ENCODE data around the gene USO1.
"Not testable (repeated sequence)": the region's sequence is repeated elsewhere in the genome, so short reads cannot be mapped to it uniquely, and the experiment has no call there.

The USO1 gene

DNA sequence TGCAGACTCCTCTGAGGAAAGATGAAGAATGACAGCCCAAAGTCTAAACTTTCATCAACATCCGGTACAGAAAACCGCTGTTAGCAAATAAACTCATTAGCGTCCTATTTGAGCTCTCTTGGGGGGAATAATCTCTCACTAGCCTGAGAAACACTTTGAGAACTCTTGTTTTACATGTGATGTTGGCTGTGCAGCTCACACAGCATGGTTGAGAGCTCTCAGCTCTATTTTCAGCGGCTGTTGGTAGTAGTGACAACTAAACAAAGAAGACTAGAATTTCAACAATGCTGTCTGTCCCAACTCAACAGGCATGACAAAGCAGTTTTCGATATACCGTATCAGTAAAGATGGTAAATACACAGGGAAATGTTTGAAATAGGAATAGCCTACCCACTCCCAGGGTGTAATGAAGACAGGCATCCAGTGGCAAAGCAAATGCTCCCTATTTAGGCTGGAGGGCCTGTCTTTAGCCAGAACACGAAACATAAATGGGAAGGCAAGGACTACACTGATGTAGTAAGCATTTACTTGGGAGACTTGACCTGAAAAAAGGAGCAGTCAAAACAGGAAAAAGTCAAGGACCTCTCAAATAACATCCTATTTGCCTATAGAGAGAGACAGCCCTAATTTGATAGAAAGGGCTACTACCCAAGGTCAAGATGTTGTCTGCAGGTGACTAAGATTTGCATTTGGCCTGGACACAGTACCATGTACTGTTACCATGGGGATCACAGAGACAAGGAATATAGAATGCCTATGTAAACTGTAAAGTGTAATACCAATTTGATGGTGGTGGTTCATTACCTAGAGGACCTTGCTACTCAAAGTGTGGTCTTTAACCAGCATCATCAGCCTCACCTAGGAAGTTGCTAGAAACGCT lies 117.5 kb downstream of the USO1 start:
- DNase-seq (ENCODE audit: low read depth in 2 of 2): no peak

DNA sequence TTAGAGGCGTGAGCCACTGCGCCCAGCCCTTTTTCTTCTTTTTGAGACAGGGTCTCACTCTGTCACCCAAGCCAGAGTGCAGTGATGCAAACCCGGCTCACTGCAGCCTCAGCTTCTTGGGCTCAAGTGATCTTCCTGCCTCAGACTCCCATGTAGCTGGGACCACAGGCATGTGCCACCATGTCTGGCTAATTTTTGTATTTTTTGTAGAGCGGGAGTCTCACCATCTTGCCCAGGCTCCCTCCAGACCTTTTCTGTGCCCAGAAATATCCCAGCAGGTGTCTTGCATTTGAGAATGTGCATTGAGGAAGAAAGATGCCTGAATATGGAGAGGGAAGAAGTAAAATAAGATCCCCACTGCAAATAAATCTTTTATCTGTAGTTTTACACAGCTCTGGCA lies 119.2 kb downstream of the USO1 start:
- DNase-seq (ENCODE audit: low read depth in 2 of 2): no peak

DNA sequence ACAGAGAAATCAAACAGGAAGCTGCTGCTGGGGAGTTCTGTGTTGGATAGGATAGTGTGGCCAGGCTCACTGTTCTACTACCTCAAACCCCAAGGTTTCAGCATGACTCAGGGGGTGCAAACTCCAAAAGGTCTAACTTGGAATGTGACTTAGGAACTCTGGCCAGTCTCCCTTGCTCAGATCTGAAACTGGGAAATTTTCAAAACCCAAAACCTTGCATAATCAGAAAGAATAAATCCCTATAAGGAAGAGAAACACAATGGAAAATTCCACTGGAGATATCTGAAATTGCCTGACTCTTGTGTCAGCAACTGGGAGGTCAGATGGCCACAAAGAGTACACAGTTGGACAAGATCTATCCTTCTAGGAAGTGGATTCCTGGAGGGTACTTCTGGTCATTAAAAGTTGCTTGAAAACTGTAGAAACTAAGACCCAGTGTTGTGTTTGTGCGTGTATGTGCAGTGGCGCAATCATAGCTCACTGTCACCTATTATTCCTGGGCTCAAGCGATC lies 119.8 kb downstream of the USO1 start:
- DNase-seq (ENCODE audit: low read depth in 2 of 2): no peak

GRCh38 chr4:75845992-75846391 lies 121.6 kb downstream of the USO1 start:
- DNase-seq (ENCODE audit: low read depth in 2 of 2): no peak

DNA sequence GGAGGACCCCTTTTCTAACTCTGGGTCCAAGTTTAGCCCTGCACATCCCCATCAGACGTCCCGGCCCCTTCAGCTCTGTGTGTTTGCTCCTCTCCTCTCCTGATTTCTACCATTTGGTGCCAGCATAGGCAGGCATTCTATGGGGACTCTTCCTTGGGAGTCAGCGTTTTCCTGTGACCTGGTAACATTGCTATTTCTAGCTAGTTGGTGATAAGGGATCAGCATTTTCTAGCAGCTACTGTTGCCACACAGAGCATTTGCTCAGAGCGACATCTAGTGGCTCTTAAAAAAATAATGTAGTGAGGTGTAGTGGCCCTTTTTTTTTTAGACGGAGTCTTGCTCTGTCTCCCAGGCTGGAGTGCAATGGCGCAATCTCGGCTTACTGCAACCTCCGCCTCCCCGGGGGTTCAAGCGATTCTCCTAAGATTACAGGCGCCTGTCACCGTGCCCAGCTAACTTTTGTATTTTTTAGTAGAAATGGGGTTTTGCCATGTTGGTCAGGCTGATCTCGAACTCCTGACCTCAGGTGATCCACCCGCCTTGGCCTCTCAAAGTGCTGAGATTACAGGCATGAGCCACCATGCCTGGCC lies 123.9 kb downstream of the USO1 start:
- DNase-seq (ENCODE audit: low read depth in 2 of 2): not testable (repeated sequence)

GRCh38 chr4:75848891-75849290 lies 124.5 kb downstream of the USO1 start:
- no peak for DNase-seq (ENCODE audit: low read depth in 2 of 2)

DNA sequence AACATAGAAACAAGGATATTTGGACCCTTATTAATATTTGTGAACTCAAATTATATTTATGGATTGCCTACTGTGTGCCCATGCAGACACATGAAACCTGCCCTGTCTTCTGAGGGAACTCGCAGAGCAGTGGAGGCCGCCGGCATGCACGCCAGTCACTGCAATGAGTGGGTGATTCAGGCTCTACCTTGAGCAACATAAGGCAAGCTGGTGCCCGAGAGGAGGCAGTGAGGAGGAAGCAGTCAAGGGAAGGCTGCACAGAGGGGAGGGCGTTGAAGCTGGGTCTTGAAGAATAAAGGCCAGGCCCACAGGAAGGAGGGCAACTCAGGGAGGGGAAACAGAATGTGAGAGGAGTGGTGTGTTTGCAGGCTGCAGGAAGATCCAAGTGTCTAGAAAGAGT lies 125.1 kb downstream of the USO1 start:
- no peak for DNase-seq (ENCODE audit: low read depth in 2 of 2)

DNA sequence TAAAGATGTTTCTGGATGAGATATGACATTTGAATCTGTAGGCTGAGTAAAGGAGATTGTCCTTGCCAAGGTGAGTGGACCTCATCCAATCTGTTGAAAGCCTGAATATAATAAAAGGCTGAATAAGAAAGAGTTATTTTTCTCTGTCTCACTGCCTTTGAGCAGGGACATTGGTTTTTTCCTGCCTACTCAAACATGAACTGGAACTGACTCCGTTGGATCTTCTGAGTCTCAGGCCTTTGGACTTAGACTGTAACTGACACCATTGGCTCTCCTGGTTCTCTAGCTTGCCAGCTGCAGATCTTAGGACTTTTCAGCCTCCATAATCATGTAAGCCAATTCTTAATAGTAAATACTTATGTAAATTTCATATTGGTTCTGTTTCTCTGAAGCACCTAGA lies 134.3 kb downstream of the USO1 start:
- no peak for DNase-seq (ENCODE audit: low read depth in 2 of 2)

GRCh38 chr4:75860606-75861005 lies 136.2 kb downstream of the USO1 start:
- DNase-seq (ENCODE audit: low read depth in 2 of 2): no peak

Data from stimulated activated CD8-positive, alpha-beta memory T cell treated with anti-CD3 and anti-CD28 coated beads, Interleukin-2, amount 100 ng/mL, for 1 hour (primary cell).